HK-2 (cell line): ENCODE results near the gene PCBP3.

Experiments
- DNase-seq: peaks from one replicate; pipeline ENCODE4 v3.0.0-alpha.2; 2018; ENCODE audit not compliant: unreplicated experiment

Gene PCBP3

GRCh38 chr21:45910548-45911221, 267.2 kb downstream of the PCBP3 start:
- DNase-seq: no peak

- DNase-seq: no peak
Measured at GRCh38 chr21:45911806-45912325, 268.3 kb downstream of the PCBP3 start.

- DNase-seq: no peak
Measured at GRCh38 chr21:45912611-45913417, 269.3 kb downstream of the PCBP3 start.

GRCh38 chr21:45913418-45913765, 269.9 kb downstream of the PCBP3 start:
- DNase-seq: no peak

GRCh38 chr21:45913886-45914285, 270.4 kb downstream of the PCBP3 start:
- no peak for DNase-seq

GRCh38 chr21:45914321-45914845, 270.9 kb downstream of the PCBP3 start:
- no peak for DNase-seq

- DNase-seq: no peak
Measured at GRCh38 chr21:45916011-45916840, 272.7 kb downstream of the PCBP3 start.

- DNase-seq: no peak
Measured at GRCh38 chr21:45917241-45917640, 273.7 kb downstream of the PCBP3 start.

- no peak for DNase-seq
Measured at GRCh38 chr21:45918011-45918410, 274.5 kb downstream of the PCBP3 start.

GRCh38 chr21:45918835-45919447, 275.4 kb downstream of the PCBP3 start:
- no peak for DNase-seq

GRCh38 chr21:45919593-45919992, 276.1 kb downstream of the PCBP3 start:
- DNase-seq: no peak

GRCh38 chr21:45920824-45921600, 277.5 kb downstream of the PCBP3 start:
- DNase-seq: no peak

- no peak for DNase-seq
Measured at GRCh38 chr21:45921917-45922316, 278.4 kb downstream of the PCBP3 start.

GRCh38 chr21:45922648-45923047, 279.1 kb downstream of the PCBP3 start:
- no peak for DNase-seq

GRCh38 chr21:45923146-45923545, 279.6 kb downstream of the PCBP3 start:
- peak; percentile 8 for DNase-seq

- DNase-seq: no peak
Measured at GRCh38 chr21:45926281-45926680, 282.8 kb downstream of the PCBP3 start.

- no peak for DNase-seq
Measured at GRCh38 chr21:45927032-45927431, 283.5 kb downstream of the PCBP3 start.

- DNase-seq: no peak
Measured at GRCh38 chr21:45927851-45928850, 284.6 kb downstream of the PCBP3 start.

- DNase-seq: no peak
Measured at GRCh38 chr21:45929449-45929848, 285.9 kb downstream of the PCBP3 start.
